ENCODE measurements around the gene SHBG. TPM values are rescaled to one million over a fixed set of nuclear protein-coding genes. Genes with fewer than 3 reads are reported as not detected.

The SHBG gene
- total and polyA plus RNA-seq, 4 donors, result 0.16 to 0.63 (median 0.42) TPM

- no peak overlapping the region for H3K27ac ChIP-seq (ENCODE audit: low read depth in 1 of 2, low read length in 1 of 2)
Observed at GRCh38 chr17:7673239-7673638, 43.3 kb downstream of the SHBG start.

GRCh38 chr17:7674934-7675333 lies 45.0 kb downstream of the SHBG start:
- no peaks in the 10 kb centered on the region for H3K27me3 ChIP-seq (ENCODE audit: control insufficient read depth in 3 of 3, insufficient read depth in 3 of 3, low read length in 2 of 3)
- H3K27ac ChIP-seq (ENCODE audit: low read depth in 1 of 2, low read length in 1 of 2), result no peak overlapping the region
- no peak overlapping the region for H3K4me3 ChIP-seq
- no peak overlapping the region for H3K9ac ChIP-seq (ENCODE audit: insufficient read depth in 1 of 2, low read length in 2 of 2)
- TF ChIP-seq CTCF (IDR thresholded peaks at IDR 0.05; ENCODE audit: control extremely low read depth, extremely low read depth), result no peak
- DNase-seq (no peak), ATAC-seq (ENCODE audit: insufficient read depth, low FRiP score) (no peak)
- WGBS, 2 donors, result 90 to 92% methylated on average over 14 of the region's 14 CpGs
- H3K36me3 ChIP-seq (ENCODE audit: control insufficient read depth in 4 of 4, insufficient read depth in 4 of 4, low read length in 4 of 4), result peaks cover 18 to 40% (median 26%) of the 10 kb centered on the region in 4 donors
- H3K4me1 ChIP-seq (ENCODE audit: control insufficient read depth in 5 of 5, insufficient read depth in 5 of 5, low read length in 5 of 5), result peaks cover 0 to 4% (median 0%) of the 10 kb centered on the region in 5 donors
- H3K9me3 ChIP-seq (ENCODE audit: control insufficient read depth in 4 of 4, insufficient read depth in 3 of 4, low read length in 3 of 4), result peaks cover 0 to 9% (median 5%) of the 10 kb centered on the region in 4 donors

More at GRCh38 chr17:7673239-7673638, 43.3 kb downstream of the SHBG start:
- Histone ChIP-seq H3K9ac (ENCODE audit: insufficient read depth in 1 of 2, low read length in 2 of 2) (no peak overlapping the region), H3K9me3 (ENCODE audit: control insufficient read depth in 4 of 4, insufficient read depth in 3 of 4, low read length in 3 of 4) (peaks cover 0 to 9% (median 5%) of the 10 kb centered on the region in 4 donors), H3K36me3 (ENCODE audit: control insufficient read depth in 4 of 4, insufficient read depth in 4 of 4, low read length in 4 of 4) (peaks cover 20 to 49% (median 32%) of the 10 kb centered on the region in 4 donors), H3K4me3 (no peak overlapping the region), H3K27me3 (ENCODE audit: control insufficient read depth in 3 of 3, insufficient read depth in 3 of 3, low read length in 2 of 3) (no peaks in the 10 kb centered on the region), H3K4me1 (ENCODE audit: control insufficient read depth in 5 of 5, insufficient read depth in 5 of 5, low read length in 5 of 5) (peaks cover 0 to 4% (median 0%) of the 10 kb centered on the region in 5 donors)
- WGBS, 2 donors, result 94 to 96% methylated on average over 2 of the region's 2 CpGs
- ATAC-seq (ENCODE audit: insufficient read depth, low FRiP score) (no peak), DNase-seq (no peak)
- TF ChIP-seq CTCF (IDR thresholded peaks at IDR 0.05; ENCODE audit: control extremely low read depth, extremely low read depth), result no peak

- no peak for DNase-seq
- Histone ChIP-seq H3K27ac (ENCODE audit: low read depth in 1 of 2, low read length in 1 of 2) (no peak overlapping the region), H3K27me3 (ENCODE audit: control insufficient read depth in 3 of 3, insufficient read depth in 3 of 3, low read length in 2 of 3) (no peaks in the 10 kb centered on the region), H3K9ac (ENCODE audit: insufficient read depth in 1 of 2, low read length in 2 of 2) (no peak overlapping the region), H3K4me3 (no peak overlapping the region), H3K9me3 (ENCODE audit: control insufficient read depth in 4 of 4, insufficient read depth in 3 of 4, low read length in 3 of 4) (peaks cover 0 to 9% (median 5%) of the 10 kb centered on the region in 4 donors), H3K4me1 (ENCODE audit: control insufficient read depth in 5 of 5, insufficient read depth in 5 of 5, low read length in 5 of 5) (peaks cover 0 to 4% (median 0%) of the 10 kb centered on the region in 5 donors), H3K36me3 (ENCODE audit: control insufficient read depth in 4 of 4, insufficient read depth in 4 of 4, low read length in 4 of 4) (peaks cover 14 to 34% (median 23%) of the 10 kb centered on the region in 4 donors)
- WGBS, 2 donors, result 89 to 95% methylated on average over 5 of the region's 5 CpGs
- ATAC-seq (ENCODE audit: insufficient read depth, low FRiP score), result no peak
- TF ChIP-seq CTCF (IDR thresholded peaks at IDR 0.05; ENCODE audit: control extremely low read depth, extremely low read depth), result no peak
Observed at GRCh38 chr17:7676533-7676932, 46.6 kb downstream of the SHBG start.

All from lung (tissue), 12 donors.